DMS153 treated with DMSO at 0.1 percent for 48 hours (cell line): ENCODE data around the gene GPR82.
"Not testable (repeated sequence)": the region's sequence is repeated elsewhere in the genome, so short reads cannot be mapped to it uniquely, and the experiment has no call there.

Experiments
- DNase-seq: peaks from one replicate; lab custom pipeline; 2025; ENCODE audit not compliant: unreplicated experiment; lab: John Stamatoyannopoulos, UW

Gene GPR82

DNA sequence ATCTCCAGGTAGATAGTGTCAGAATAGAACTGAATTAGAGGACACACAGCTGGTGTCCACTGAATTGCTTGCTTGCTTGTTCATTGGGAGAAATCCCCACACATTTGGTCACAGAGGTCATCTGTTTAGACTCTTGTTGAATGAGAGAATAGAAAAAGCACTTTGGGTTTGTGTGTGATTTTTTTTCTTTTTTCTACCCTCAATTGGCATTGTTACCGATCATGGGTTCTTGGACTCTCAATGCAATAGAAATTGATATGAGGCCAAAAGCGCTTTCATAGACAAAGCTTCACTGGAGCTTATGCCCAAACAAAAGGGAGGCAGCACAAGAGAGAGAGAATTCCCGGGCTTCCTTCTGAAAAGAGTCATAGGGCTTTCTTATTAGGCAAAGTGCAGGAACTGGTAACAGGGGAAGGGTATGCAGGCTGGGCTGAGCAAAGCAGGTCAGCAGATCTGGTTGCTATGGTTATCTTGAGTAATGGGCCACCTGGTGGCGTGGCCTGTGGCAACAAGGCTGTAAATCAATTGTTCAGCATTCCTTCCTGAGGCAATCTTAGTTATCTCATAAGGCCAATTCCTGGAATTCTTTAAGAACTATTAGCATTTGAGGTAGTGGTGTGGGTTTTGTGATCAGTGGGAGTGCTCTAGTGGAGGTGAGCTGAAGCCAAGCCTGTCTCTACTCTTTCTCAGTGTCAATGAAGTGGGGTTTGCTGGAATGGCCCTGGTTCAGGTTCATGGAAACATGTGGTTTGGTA lies 5.3 kb upstream of the GPR82 start:
- no peak for DNase-seq

GRCh38 chrX:41719610-41720009 lies 4.4 kb upstream of the GPR82 start:
- not testable (repeated sequence) for DNase-seq

DNA sequence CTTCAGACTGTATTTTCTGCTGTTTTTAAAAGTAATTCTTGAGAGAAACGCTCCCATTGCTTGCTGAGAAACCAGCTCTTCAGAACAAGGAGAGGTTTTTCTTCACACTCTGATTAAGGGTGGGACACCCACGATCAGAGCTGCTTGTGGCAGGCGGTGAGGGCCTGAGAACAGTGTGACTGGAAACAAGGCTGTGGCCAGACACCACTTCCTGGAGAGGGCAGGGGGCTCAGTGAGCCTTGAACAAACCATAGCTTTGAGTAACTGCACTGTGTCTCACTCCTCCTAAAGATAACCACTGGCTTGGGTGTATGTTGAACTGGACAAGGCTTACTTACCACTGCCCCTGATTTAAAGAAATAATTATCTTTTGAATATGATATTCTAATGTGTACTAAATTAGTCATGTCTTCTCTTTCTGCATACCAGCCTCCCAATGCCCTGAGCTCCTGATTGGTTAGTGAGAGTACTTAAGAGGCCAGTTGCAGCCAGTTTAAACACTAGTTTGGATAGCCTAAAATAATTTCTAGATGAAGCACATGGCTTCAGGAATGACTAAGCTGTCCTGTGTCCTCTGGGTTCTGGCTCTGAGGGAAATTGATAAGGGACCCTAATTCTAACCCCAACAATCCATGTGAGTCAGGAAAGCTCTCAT lies 3.7 kb upstream of the GPR82 start:
- no peak for DNase-seq

DNA sequence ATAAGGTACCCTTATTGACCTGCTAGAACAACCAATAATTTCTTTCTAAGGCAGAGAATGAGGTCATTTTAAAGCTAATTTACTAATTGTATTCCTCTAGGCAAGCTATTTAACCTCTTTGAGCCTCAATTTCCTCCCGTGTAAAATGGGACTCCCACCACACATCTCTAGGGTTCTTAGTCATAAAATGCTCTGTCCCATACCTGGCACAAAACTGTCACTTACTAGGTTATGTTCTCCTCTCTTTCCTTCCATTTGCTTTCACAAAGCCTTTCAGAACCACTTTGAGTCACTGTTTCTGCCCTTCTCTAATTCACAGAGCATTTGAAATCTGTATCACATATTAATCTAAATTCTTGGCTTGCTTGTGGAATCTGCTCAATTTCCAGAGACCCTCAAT lies 2.4 kb upstream of the GPR82 start:
- no peak for DNase-seq

DNA sequence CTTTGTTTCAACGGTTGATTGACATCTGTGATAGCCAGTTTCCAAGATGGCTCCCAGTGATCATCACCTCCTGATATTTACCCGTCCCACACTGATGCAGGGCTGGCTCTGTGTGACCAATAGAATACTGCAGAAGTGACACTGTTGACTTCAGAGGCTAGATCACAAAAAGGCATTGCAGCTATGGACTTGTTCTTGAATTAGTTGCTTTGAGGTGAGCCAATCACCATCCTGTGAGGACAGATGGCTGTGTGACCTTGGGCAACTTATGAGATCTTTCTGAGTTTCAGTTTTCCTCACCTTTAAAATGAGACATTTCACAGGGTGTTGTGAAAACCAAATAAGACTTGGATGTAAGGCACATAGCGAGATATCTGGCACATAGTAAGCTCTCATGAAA lies 1.8 kb upstream of the GPR82 start:
- DNase-seq: no peak

GRCh38 chrX:41722816-41723618 lies 964 bp upstream of the GPR82 start:
- DNase-seq: no peak

- DNase-seq: no peak
Measured at GRCh38 chrX:41728125-41728524, 4.1 kb downstream of the GPR82 start.

- no peak for DNase-seq
Measured at GRCh38 chrX:41730081-41730480, 6.1 kb downstream of the GPR82 start.

- no peak for DNase-seq
Measured at GRCh38 chrX:41732260-41732659, 8.3 kb downstream of the GPR82 start.

DNA sequence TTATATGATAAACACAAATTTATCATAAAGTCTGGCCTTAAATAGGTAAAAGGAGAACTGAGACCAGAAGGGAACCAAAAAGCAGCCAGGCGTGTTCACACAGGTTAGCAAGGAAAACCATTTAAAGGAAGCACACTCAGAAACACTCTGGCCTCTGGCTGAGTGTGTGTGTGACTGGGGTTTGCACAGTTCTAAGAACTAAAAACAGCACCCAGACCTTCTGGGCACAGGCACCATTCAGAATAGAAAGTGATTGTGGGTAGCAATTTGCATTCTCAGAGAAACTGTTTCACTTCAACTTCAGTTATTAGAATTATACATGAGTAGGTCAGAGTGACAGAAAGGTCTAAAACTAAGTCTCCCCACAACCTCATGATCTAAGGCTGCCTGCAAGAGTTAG lies 10.0 kb downstream of the GPR82 start:
- DNase-seq: no peak

DNA sequence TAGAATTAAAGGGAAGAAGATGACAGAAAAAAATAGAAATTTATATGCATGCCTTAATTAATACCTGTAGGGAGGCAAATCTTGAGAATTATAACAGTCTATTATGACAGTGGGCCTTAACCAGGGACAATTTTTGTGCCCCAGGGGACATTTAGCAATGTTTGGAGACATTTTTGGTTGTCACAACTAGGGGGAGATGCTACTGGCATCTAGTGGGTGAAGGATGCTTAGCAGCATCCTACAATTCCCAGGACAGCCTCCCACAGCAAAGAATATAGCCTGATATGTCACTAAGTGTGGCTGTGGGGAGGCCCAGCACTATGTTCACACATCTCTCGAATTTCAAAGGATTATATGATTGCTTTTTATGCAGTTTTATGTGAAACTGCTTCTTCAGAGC lies 10.5 kb downstream of the GPR82 start:
- DNase-seq: no peak

DNA sequence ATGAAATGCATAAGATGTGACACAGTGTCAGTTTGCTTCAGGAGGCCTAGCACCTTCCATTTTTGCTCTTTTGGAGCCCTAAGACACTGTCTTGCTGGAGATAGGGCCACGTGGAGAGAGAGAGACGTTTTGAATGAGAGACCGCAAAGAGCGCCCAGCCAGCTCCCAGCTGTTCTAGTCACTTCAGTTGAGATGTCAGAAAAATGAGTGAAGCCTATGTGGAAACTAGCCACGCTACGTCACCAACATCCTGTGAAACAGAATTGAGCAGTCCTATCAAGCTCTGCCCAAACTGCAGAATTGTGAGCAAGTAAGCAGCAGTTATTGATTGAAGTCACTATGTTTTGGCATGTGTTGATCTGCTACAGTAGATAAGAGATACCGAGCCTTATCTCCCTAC lies 13.1 kb downstream of the GPR82 start:
- no peak for DNase-seq

DNA sequence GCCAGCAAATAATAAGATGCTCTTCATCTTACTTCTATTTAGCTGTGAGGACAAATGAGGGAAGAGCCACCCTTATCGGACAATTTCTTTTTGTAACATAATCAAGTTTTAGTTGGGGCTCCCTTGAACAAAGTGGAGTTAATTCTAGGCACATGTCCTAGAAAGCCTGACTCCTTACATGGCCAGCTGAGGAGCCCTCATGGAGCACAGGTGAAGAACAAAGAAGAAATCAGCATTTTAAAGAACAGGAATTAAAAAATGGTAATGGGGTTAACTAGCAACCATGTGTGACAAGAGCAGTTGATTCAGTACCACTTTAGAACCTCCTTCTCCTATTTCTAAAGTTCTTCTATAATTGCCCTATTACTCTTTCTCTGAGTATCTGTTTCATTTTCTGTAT lies 15.9 kb downstream of the GPR82 start:
- no peak for DNase-seq

GRCh38 chrX:41750716-41751115 lies 26.7 kb downstream of the GPR82 start:
- no peak for DNase-seq

- no peak for DNase-seq
Measured at GRCh38 chrX:41758401-41758800, 34.4 kb downstream of the GPR82 start.

DNA sequence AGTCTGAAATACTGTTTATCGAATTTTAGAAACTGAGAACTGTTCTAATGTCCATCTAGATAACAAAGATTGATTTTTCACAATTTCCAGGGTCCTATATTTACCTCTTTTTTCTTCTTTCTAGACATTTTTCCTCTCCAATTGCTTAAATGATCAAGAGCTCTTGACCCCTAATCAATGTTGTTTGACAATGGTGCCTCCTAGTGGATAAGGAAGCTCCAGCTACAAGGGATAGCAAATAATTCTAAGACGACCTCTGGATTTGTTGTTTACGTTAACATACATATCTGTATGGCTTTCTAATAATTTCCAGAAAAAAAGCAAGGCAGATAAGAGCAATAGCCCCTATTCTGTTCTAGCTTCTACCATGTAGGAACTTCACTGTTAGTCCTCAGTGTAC lies 35.8 kb downstream of the GPR82 start:
- no peak for DNase-seq

DNA sequence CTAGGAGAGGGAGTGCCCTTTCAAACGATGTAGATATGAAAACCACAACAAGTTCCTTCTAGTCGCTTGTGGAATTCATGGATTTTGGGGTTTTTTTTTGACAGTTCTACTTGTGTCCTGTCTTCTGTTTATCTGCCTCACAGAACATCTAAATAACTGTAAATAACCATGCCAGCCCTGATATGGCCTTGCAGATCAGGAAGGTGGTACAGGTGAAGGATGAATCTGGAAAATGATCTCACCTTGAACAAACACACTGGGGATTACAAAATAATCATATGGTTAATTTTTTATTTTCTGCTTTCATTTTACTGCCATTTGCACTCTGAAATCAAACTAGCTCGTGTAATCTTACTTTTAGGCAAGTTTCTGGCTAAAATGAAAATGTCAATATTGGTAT lies 37.2 kb downstream of the GPR82 start:
- DNase-seq: no peak

- no peak for DNase-seq
Measured at GRCh38 chrX:41761702-41762101, 37.7 kb downstream of the GPR82 start.

GRCh38 chrX:41779030-41779564 lies 55.1 kb downstream of the GPR82 start:
- DNase-seq: no peak
